SK-N-SH (cell line): ENCODE results near the gene TUBGCP6. TPM values are rescaled to one million over a fixed set of nuclear protein-coding genes. Genes with fewer than 3 reads are reported as not detected.

Experiments used
- CTCF ChIA-PET: fragments of 300-600, 350-600 bp; formaldehyde crosslinking; extraction: SDS; loops from one replicate; lab custom pipeline; 2021; lab: Yijun Ruan, JAX
- POLR2A ChIA-PET: fragments of 350-600 bp; sonication (Branson Sonifier 250); formaldehyde crosslinking; extraction: SDS; loops from one replicate; lab custom pipeline; 2020; ENCODE audit warnings: antibody characterized with exemption, inconsistent platforms; lab: Yijun Ruan, JAX
- DNase-seq: peaks from one replicate; pipeline ENCODE4 v3.0.0; 2012
- H2AFZ ChIP-seq: fragments of 200-600 bp; sonication (generic); 2 replicates; pipeline ENCODE4 v1.8.1; 2016; ENCODE audit warnings: antibody characterized with exemption, mild to moderate bottlenecking, low read depth
- H3F3A ChIP-seq: fragments of 200-600 bp; sonication (generic); replicated peaks from 2 replicates; pipeline ENCODE3; 2016; ENCODE audit warnings: antibody characterized with exemption, mild to moderate bottlenecking; ENCODE audit not compliant: insufficient read depth
- H3K27ac ChIP-seq, 2 experiments: fragments of 200-500 bp in 1 of 2; fragments of 200-600 bp in 1 of 2; sonication (Bioruptor generic) in 1 of 2; sonication (generic), shearing (Covaris generic) in 1 of 2; 2 replicates each; pipeline versions ENCODE4 v1.5.1 to v1.6.1; 2014 to 2016; ENCODE audit warnings: low read depth in 2 of 2, inconsistent platforms in 1 of 2, low read length in 1 of 2, mild to moderate bottlenecking in 1 of 2, mixed read lengths in 1 of 2
- H3K27me3 ChIP-seq: fragments of 200-600 bp; sonication (generic), shearing (Covaris generic); 2 replicates; pipeline ENCODE4 v1.6.1; 2016; ENCODE audit warnings: mixed run types; ENCODE audit not compliant: insufficient read depth
- H3K36me3 ChIP-seq, 2 experiments: fragments of 200-500 bp in 1 of 2; fragments of 200-600 bp in 1 of 2; sonication (Bioruptor generic) in 1 of 2; sonication (generic) in 1 of 2; replicated peaks in 1 of 2; 2 replicates each; pipeline versions ENCODE3 to v1.5.1; 2014 to 2016; ENCODE audit warnings: low read length in 1 of 2, mild to moderate bottlenecking in 1 of 2; ENCODE audit not compliant: insufficient read depth in 2 of 2, control insufficient read depth in 1 of 2
- H3K4me1 ChIP-seq, 2 experiments: fragments of 200-500 bp in 1 of 2; fragments of 200-600 bp in 1 of 2; sonication (Bioruptor generic) in 1 of 2; sonication (generic), shearing (Covaris generic) in 1 of 2; 2 replicates each; pipeline versions ENCODE4 v1.5.1 to v1.6.1; 2014 to 2016; ENCODE audit warnings: low read depth in 1 of 2, low read length in 1 of 2, mixed run types in 1 of 2; ENCODE audit not compliant: insufficient read depth in 2 of 2, control insufficient read depth in 1 of 2
- H3K4me2 ChIP-seq: fragments of 200-600 bp; sonication (generic), shearing (Covaris generic); 2 replicates; pipeline ENCODE4 v1.6.1; 2017; ENCODE audit warnings: mixed run types
- H3K4me3 ChIP-seq, 2 experiments: fragments of 200-500 bp in 1 of 2; fragments of 200-600 bp in 1 of 2; sonication (Bioruptor generic) in 1 of 2; sonication (generic), shearing (Covaris generic) in 1 of 2; 2 replicates each; pipeline versions ENCODE4 v1.5.1 to v1.8.1; 2014 to 2016; ENCODE audit warnings: low read depth in 2 of 2, inconsistent platforms in 1 of 2, low read length in 1 of 2, mild to moderate bottlenecking in 1 of 2, mixed read lengths in 1 of 2, moderate library complexity in 1 of 2
- H3K79me2 ChIP-seq: fragments of 200-600 bp; sonication (generic); 2 replicates; pipeline ENCODE4 v1.8.1; 2017; ENCODE audit warnings: mild to moderate bottlenecking; ENCODE audit not compliant: insufficient read depth
- H3K9ac ChIP-seq: fragments of 200-600 bp; sonication (generic); 2 replicates; pipeline ENCODE4 v1.6.1; 2017; ENCODE audit warnings: mixed run types
- H3K9me2 ChIP-seq: fragments of 200-600 bp; sonication (generic); 2 replicates; pipeline ENCODE4 v1.6.1; 2017; ENCODE audit warnings: mixed run types
- H3K9me3 ChIP-seq: fragments of 200-600 bp; sonication (generic); 2 replicates; pipeline ENCODE4 v1.6.1; 2017; ENCODE audit warnings: mixed run types, mild to moderate bottlenecking, moderate library complexity
- H4K20me1 ChIP-seq: fragments of 200-600 bp; sonication (generic); 2 replicates; pipeline ENCODE4 v1.6.1; 2017; ENCODE audit warnings: mild to moderate bottlenecking, mixed run types; ENCODE audit not compliant: insufficient read depth
- CHD2 ChIP-seq: fragments of 150-350 bp; IDR thresholded peaks from 2 replicates; pipeline ENCODE4 v1.6.1; 2018; ENCODE audit warnings: low read length; ENCODE audit not compliant: partially characterized antibody
- EP300 ChIP-seq, 2 experiments: IDR thresholded peaks; 2 replicates each; pipeline versions ENCODE4 v1.4.0 to v1.6.1; 2012; ENCODE audit warnings: borderline replicate concordance in 1 of 2, low read depth in 1 of 2, low read length in 1 of 2
- FOXM1 ChIP-seq: IDR thresholded peaks from 2 replicates; pipeline ENCODE4 v1.4.0; 2012; ENCODE audit warnings: low read depth, mild to moderate bottlenecking
- GABPA ChIP-seq: IDR thresholded peaks from 2 replicates; pipeline ENCODE4 v1.4.0; 2012; ENCODE audit warnings: low read depth, mild to moderate bottlenecking
- MXI1 ChIP-seq: IDR thresholded peaks from 2 replicates; pipeline ENCODE4 v1.6.1; 2012; ENCODE audit warnings: mild to moderate bottlenecking, low read depth, low read length, improper control_type of control experiment
- NFIC ChIP-seq: IDR thresholded peaks from 2 replicates; pipeline ENCODE4 v1.4.0; 2012; ENCODE audit warnings: borderline replicate concordance
- NRF1 ChIP-seq: IDR thresholded peaks from 2 replicates; pipeline ENCODE4 v1.6.1; 2012; ENCODE audit warnings: low read depth, mild to moderate bottlenecking, low read length
- POLR2AphosphoS5 ChIP-seq: IDR thresholded peaks from 2 replicates; pipeline ENCODE4 v1.6.1; 2012; ENCODE audit warnings: low read depth, low read length
- RCOR1 ChIP-seq: fragments of 150-350 bp; IDR thresholded peaks from 2 replicates; pipeline ENCODE4 v1.6.1; 2017; ENCODE audit warnings: antibody characterized with exemption, low read length
- RFX5 ChIP-seq: IDR thresholded peaks from 2 replicates; pipeline ENCODE4 v1.6.1; 2012; ENCODE audit warnings: mild to moderate bottlenecking, improper control_type of control experiment, low read length
- RXRA ChIP-seq: IDR thresholded peaks from 2 replicates; pipeline ENCODE4 v1.4.0; 2012; ENCODE audit warnings: low read depth, mild to moderate bottlenecking, borderline replicate concordance
- SMC3 ChIP-seq: IDR thresholded peaks from 2 replicates; pipeline ENCODE4 v1.6.1; 2012; ENCODE audit warnings: low read depth, low read length, improper control_type of control experiment
- TCF12 ChIP-seq: IDR thresholded peaks from 2 replicates; pipeline ENCODE4 v1.4.0; 2012
- TEAD4 ChIP-seq: IDR thresholded peaks from 2 replicates; pipeline ENCODE4 v1.4.0; 2012; ENCODE audit warnings: mild to moderate bottlenecking, borderline replicate concordance; ENCODE audit not compliant: insufficient read depth
- YY1 ChIP-seq: IDR thresholded peaks from 2 replicates; pipeline ENCODE4 v1.4.0; 2012; ENCODE audit warnings: low read depth, mild to moderate bottlenecking
- WGBS: methylation state at CpG from one replicate; pipeline ENCODE4 v1.1.6; 2017; ENCODE audit warnings: low lambda C conversion rate; 5-methylcytosine and 5-hydroxymethylcytosine counted together
- polyA plus RNA-seq, 3 experiments: library from polyadenylated mRNA; depleted of rRNA; stranded (reverse); fragments of >200 nt; gene quantifications; 2 replicates each; pipeline ENCODE4 v1.2.3, GENCODE V29; 2012
- TF ChIP-seq, protein P1 (sequence below): IDR thresholded peaks from 2 replicates; pipeline ENCODE4 v1.4.0; 2012; ENCODE audit warnings: low read depth, borderline replicate concordance
- TF ChIP-seq, protein P2 (sequence below): IDR thresholded peaks from 2 replicates; pipeline ENCODE4 v1.4.0; 2012; ENCODE audit warnings: low read depth, borderline replicate concordance
- TF ChIP-seq, protein P3 (sequence below): IDR thresholded peaks from 2 replicates; pipeline ENCODE4; 2012
- TF ChIP-seq, protein P4 (sequence below): IDR thresholded peaks from 2 replicates; pipeline ENCODE4 v1.4.0; 2012; ENCODE audit warnings: low read depth

Gene TUBGCP6
- polyA plus RNA-seq, 1 of the 3 experiments (the other 2 are of a cell fraction): 40.4 TPM

DNA sequence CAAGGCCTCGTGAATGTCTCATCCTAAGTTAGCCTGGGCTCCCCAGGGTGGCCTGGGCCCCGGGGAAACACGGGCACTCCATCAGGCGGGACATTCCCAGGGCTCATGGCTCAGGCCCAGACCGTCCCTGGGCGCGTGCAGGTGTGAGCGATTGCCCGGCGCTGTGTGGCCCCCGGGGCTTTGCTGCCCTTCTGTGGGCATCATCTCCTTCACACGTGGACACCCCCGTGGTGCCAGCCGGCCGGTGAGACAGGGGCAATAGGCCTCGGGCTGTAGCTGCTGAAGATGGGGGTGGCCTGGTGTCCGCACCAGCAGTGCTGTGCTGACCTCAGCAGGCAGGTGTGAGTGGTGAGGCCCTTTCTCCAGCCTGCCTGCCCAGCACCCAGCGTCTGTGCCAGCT, 48.6 kb downstream of the TUBGCP6 start:
- Histone ChIP-seq H3K4me3 (no peak overlapping the region), H3K27ac (no peak overlapping the region), H3K9ac (no peak overlapping the region), H2AFZ (no peak overlapping the region), H3F3A (no peaks in the 10 kb centered on the region), H3K4me2 (no peak overlapping the region), H3K79me2 (peaks cover 18% of the 10 kb centered on the region)
- ChIA-PET POLR2A (no interaction called here), CTCF (interaction anchor here (1.6 kb wide), 1 partner anchor 47 kb away, joined by 4 read pairs; no protein-coding TSS in a partner anchor)
- WGBS: 92% methylated on average over 2 of the region's 18 CpGs
- TF ChIP-seq TEAD4: no peak
- no peak for TF ChIP-seq NFIC
- TF ChIP-seq, protein P1, sequence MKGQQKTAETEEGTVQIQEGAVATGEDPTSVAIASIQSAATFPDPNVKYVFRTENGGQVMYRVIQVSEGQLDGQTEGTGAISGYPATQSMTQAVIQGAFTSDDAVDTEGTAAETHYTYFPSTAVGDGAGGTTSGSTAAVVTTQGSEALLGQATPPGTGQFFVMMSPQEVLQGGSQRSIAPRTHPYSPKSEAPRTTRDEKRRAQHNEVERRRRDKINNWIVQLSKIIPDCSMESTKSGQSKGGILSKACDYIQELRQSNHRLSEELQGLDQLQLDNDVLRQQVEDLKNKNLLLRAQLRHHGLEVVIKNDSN: no peak
- TF ChIP-seq SMC3: no peak
- TF ChIP-seq RXRA: no peak
- TF ChIP-seq, protein P2, sequence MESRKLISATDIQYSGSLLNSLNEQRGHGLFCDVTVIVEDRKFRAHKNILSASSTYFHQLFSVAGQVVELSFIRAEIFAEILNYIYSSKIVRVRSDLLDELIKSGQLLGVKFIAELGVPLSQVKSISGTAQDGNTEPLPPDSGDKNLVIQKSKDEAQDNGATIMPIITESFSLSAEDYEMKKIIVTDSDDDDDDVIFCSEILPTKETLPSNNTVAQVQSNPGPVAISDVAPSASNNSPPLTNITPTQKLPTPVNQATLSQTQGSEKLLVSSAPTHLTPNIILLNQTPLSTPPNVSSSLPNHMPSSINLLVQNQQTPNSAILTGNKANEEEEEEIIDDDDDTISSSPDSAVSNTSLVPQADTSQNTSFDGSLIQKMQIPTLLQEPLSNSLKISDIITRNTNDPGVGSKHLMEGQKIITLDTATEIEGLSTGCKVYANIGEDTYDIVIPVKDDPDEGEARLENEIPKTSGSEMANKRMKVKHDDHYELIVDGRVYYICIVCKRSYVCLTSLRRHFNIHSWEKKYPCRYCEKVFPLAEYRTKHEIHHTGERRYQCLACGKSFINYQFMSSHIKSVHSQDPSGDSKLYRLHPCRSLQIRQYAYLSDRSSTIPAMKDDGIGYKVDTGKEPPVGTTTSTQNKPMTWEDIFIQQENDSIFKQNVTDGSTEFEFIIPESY: no peak
- no peak for TF ChIP-seq RFX5
- no peak for TF ChIP-seq TCF12
- no peak for TF ChIP-seq RCOR1
- TF ChIP-seq YY1: no peak
- TF ChIP-seq MXI1: no peak
- TF ChIP-seq FOXM1: no peak
- no peak for TF ChIP-seq GABPA
- TF ChIP-seq, protein P3, sequence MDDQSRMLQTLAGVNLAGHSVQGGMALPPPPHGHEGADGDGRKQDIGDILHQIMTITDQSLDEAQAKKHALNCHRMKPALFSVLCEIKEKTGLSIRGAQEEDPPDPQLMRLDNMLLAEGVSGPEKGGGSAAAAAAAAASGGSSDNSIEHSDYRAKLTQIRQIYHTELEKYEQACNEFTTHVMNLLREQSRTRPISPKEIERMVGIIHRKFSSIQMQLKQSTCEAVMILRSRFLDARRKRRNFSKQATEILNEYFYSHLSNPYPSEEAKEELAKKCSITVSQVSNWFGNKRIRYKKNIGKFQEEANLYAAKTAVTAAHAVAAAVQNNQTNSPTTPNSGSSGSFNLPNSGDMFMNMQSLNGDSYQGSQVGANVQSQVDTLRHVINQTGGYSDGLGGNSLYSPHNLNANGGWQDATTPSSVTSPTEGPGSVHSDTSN: no peak
- TF ChIP-seq CHD2: no peak
- TF ChIP-seq EP300 (IDR thresholded peaks at IDR 0.05; ENCODE audit: borderline replicate concordance in 1 of 2, low read depth in 1 of 2, low read length in 1 of 2): no peak
- TF ChIP-seq, protein P4, sequence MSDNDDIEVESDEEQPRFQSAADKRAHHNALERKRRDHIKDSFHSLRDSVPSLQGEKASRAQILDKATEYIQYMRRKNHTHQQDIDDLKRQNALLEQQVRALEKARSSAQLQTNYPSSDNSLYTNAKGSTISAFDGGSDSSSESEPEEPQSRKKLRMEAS: no peak
- TF ChIP-seq NRF1: no peak
- no peak for TF ChIP-seq POLR2AphosphoS5
- TF ChIP-seq, all 33 proteins: peak for 0
- peaks cover 0 to 45% of the 10 kb centered on the region in 2 experiments for H3K36me3 ChIP-seq
- 0 out of 2 replicates have a peak, but pooled peaks cover 2% of the 10 kb centered on the region for H4K20me1 ChIP-seq
- H3K9me3 ChIP-seq: no peaks in the 10 kb centered on the region
- no peaks in the 10 kb centered on the region for H3K27me3 ChIP-seq
- peaks cover 0 to 10% of the 10 kb centered on the region in 2 experiments; a peak in 1 of 4 replicates for H3K4me1 ChIP-seq
- H3K9me2 ChIP-seq: no peaks in the 10 kb centered on the region
- no peak for DNase-seq
